ENCODE data around the gene TMEM81.

TMEM81 gene, protein sequence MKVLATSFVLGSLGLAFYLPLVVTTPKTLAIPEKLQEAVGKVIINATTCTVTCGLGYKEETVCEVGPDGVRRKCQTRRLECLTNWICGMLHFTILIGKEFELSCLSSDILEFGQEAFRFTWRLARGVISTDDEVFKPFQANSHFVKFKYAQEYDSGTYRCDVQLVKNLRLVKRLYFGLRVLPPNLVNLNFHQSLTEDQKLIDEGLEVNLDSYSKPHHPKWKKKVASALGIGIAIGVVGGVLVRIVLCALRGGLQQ

GRCh38 chr1:205084360-205084759, at the start of gene TMEM81:
Gene TMEM81, minus strand, starts transcription at chr1:205084460. Its CDS starts 140 bp downstream, at chr1:205084320.
- DNase-seq = no peak

- DNase-seq = no peak
Measured at GRCh38 chr1:205133287-205133686, 49.0 kb upstream of the TMEM81 start.

- DNase-seq = no peak
Measured at GRCh38 chr1:205129447-205130029, 45.3 kb upstream of the TMEM81 start.

GRCh38 chr1:205128050-205128449, 43.8 kb upstream of the TMEM81 start:
- no peak for DNase-seq

GRCh38 chr1:205127646-205128045, 43.4 kb upstream of the TMEM81 start:
- no peak for DNase-seq

DNA sequence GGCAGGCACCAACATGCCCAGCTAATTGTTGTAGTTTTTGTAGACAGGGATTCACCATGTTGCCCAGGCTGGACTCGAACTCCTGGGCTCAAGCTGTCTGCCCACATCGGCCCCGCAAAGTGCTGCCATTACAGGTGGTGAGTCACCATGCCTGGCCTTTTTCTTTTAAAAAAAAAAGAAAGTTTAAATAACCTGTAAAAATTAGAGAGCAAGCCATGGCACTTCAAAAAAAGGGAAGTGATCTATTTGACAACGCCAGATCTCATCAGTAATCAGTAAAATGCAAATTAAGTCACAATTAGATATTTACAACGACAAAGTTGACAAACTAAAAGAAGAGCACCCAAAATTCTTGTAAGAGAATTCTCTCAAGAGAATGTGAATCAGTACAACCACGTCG, 40.5 kb upstream of the TMEM81 start:
- no peak for DNase-seq

DNA sequence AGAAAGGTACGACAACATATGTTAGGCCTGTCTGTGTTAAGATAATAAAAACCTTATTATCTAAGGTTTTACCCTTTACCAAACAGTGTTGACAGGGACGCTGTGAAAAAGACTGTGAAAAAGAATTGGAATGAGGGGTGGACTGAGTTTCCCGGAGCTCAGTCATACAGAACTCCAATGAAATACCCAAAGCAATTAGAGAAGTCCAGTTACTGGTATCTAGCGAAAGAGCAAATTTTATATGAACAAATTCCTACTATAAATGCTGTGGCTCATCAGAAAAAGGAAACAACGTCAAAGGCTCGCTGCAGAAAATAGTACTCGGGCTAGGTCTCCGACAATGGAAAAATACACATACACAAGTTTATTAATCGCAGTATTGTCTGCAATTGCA, 38.2 kb upstream of the TMEM81 start:
- no peak for DNase-seq

DNA sequence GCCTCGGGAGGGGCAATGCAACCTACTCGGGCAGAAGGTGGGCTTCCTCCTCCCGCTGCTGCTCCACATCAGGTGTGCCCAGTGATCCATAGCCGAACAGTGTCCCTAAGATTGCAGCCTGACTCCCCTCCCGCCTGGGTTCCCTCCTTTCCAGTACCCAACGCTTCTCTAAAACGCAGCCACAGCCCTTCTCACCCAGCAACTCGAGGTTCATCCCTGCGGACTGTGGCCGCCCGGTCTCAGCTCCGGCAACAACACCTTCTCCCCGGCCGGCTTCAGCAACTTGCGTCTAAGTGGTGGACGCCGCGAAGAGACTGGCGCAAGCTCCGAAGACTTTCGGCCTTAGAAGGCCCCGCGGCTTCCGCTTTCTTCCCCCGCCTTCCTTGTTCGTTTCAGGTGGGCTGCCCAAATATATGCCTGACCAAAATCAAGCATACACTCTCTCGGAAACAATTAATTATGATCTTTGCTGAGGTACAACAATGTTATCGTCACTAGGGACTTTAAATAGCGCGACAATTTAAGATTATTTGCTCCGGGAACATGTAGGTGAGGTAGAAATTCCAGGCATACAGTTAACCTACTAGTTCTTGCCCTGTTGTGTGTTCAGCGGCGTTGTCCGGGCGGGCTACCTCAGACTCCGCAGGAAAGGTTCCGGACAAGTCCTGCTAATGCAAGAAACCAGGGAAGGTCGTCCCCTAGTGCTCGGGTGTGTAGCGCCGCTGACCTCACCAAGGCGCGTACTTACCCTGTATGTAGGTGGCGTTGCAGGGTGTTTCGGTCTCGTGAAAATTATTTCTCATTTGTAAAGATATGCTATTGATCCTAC, 37.6 kb upstream of the TMEM81 start, which contains the start of gene RBBP5:
RBBP5 (minus strand) TSS at position 319 of the 829 bp plus-strand sequence; CDS start at position 214, 105 bp downstream.
- DNase-seq = peak; percentile 94

GRCh38 chr1:205118752-205119151, 34.5 kb upstream of the TMEM81 start:
- no peak for DNase-seq

DNA sequence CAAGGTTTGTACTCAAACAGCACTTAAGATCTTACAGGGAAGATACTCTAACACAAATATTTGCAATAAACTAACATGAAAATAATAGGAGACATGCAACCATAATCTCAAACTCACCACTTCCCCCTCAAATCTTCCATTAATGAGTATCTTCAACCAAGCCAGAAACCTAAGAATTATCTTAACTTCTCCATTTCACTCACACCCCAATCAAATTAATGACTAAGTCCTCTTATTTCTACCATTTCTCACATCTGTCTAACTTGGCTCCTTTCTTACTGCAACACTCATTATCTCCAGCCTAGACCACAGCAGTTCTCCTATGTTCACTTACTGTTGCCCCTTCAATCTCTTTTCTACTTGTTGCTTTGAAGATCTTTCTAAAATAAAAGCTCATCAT, 27.1 kb upstream of the TMEM81 start:
- no peak for DNase-seq

- DNase-seq = no peak
Measured at GRCh38 chr1:205109711-205110110, 25.5 kb upstream of the TMEM81 start.

- no peak for DNase-seq
Measured at GRCh38 chr1:205109269-205109668, 25.0 kb upstream of the TMEM81 start.

DNA sequence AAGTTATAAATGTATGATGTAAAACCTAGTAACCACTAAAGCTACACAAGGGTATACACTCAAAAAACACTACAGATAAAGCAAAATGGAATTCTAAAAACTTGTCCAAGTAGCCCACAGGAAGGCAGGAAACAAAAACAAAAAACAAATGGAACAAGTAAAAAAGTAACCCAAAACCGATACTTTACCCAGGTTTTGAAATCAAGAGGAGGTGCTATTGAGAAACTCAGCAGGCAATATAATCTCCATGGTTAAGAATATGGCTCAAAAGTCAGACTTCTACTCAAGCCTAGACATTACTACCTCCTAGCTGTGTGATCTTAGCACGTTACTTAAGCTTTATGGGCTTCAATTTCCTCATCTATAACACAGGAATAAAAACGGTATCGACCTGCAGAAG, 24.2 kb upstream of the TMEM81 start:
- DNase-seq = no peak

DNA sequence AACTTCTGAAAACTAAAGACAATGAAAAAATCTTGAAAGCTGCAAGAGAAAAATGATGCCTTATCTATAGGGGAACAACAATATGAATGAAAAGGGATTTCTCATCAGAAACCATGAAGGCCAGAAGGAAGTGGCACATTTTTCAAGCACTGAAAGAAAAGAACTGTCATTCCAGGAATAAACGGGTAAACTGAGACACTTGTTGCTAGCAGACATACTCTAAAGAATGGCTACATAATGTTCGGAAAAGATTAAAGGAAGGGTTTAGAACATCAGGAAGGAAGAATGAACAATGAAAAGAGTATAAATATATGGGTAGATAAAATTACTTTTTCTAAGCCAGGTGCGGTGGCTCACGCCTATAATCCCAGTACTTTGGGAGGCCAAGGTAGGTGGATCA, 23.1 kb upstream of the TMEM81 start:
- DNase-seq = no peak

- no peak for DNase-seq
Measured at GRCh38 chr1:205102404-205102803, 18.1 kb upstream of the TMEM81 start.

DNA sequence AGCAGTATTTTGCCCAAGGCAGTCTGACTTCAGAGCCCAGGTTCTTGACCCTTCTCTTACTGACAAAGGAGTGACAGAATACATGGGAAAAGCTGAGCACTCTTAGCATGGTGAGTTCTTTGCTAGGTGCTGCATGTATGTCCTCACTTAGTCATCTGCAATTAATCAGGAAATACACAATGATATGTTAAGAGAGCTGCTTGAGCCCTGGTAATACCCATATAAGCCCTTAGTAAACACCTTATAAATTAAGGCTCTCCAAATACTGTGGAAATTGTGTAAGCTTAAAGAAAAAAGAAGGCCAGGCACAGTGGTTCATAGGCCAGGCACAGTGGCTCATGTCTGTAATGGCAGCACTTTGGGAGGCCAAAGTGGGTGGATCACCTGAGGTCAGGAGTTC, 14.0 kb upstream of the TMEM81 start:
- DNase-seq = no peak

DNA sequence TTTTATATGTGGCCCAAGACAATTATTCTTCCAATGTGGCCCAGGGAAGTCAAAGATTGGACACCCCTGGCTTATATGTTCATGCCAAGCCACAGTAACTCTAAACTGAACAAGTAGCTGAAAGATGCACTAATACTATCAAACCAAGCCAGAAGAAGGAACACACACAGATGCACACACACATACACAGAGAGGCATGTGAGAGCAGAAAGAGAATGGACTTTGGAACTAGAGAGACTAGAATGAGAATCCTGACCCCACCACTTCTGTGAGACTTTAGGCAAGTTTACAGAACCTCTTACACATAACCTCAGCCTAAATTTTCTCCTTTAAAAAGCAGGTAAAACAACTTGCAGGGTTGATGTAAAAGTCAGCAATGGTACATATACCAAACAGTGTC, 11.2 kb upstream of the TMEM81 start:
- DNase-seq = no peak

DNA sequence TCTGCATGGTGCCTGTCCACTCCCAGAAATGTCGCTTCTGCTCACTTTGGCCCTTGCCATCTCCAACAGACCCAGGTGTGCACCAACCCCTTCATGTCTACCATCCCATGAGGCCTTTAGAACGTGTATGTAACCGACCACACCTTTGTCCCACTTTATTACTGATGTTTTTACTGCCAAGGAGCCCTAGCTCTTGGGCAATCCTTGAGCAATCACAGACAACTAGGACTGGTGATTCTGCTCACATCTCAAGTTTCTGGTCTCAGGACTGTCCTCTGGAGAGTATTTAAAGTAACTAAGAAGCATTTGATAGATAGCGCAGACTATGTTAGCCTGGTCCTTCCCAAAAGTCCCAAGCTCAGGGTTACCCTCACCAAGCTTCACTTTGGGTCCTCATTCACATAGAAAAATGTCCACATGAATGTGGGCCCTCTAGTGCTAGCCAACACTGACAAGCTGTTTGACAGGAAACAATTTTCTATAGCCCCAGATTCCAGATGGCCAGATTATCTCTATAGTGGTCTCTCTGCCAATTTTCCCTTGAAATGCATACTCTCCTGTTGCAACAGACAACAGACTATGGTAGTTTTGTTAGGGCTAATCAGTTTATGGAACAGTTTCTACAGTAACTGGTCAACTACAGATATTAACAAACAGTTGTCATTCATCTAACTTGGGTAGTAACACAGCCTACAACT, 6.9 kb upstream of the TMEM81 start:
- no peak for DNase-seq

- no peak for DNase-seq
Measured at GRCh38 chr1:205088341-205088740, 4.1 kb upstream of the TMEM81 start.

- no peak for DNase-seq
Measured at GRCh38 chr1:205082431-205082830, 1.8 kb downstream of the TMEM81 start.

DNA sequence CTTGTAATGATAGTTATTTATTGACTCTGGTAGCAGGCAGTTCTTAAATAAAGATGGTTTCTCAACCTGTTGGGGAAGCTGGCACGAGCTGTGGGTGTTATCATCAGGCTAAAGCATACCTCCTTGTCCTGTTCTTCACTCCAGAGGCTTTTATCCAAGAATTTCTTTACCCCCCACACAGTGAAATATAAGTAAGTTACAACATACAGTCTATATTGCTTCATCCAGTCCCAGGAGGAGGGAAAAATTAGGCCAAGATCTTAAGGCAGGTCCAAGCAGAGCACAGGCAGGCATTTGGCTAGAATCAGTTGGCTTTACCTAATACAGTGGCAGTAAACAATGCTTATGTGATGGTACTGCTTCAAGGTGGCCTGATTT, 6.3 kb downstream of the TMEM81 start:
- no peak for DNase-seq

DNA sequence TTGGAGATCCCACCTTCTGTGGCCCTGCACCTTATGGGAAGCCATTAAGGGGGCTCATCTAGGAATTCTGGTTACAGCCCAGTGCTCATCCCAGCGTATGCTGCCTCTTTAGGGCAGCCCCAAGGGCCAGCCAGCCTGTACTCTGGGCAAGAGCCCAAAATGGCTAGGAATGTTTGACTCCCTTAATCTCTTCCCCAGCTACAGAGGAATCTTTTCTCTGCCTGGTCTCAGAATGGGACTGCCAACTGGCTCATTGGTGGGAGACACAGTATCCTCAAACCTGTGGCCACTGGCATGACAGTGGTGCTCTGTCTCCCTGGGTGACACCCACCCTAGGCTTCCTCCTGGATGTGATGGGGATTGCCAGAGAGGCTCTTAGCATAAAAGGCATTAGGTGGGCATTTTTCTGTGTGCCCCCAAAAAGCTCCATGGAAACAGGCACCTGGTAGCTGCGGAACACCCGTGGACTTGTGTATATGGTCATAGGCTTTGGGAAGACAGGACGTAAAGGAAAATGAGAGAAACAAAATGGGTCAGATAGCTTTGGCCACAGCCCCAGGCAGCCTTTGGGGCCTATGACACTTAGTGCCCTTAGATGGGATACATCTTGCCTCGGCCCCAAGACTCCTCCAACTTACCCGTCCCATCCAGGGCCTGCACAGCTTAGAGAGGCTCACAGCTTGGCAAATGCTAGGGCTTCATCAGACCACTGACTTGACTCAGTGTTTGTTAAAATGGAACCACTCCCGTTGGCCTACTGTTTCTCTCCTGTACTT, 6.9 kb downstream of the TMEM81 start:
- DNase-seq = no peak

All from stimulated activated CD4-positive, alpha-beta T cell treated with anti-CD3 and anti-CD28 coated beads, Interleukin-15, amount 100 ng/mL, for 24 hours (primary cell).